IPS DF 4.7 (cell line): ENCODE results near the gene OGDH.
"Not testable (repeated sequence)": the region's sequence is repeated elsewhere in the genome, so short reads cannot be mapped to it uniquely, and the experiment has no call there.

Source experiments
- DNase-seq: peaks from one replicate; pipeline ENCODE4 v3.0.0-alpha.2; 2013; ENCODE audit warnings: low spot score; ENCODE audit errors: extremely low read depth

Gene OGDH

DNA sequence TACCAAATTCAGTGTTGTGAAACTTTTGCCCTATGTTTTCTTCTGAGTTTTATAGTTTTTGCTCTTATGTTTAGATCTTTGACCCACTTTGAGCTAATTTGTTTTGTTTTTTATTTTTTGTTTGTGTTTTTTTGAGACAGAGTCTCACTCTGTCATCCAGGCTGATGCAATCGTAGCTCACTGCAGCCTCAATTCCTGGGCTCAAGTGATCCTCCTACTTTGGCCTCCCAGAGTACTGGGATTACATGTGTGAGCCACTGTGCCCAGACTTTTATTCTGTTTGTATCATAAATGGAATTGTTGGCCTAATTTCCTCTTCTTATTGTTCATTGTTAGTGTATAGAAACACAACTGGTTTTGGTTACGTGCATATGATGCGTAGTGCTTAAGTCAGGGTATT lies 99.0 kb downstream of the OGDH start:
- no peak for DNase-seq

DNA sequence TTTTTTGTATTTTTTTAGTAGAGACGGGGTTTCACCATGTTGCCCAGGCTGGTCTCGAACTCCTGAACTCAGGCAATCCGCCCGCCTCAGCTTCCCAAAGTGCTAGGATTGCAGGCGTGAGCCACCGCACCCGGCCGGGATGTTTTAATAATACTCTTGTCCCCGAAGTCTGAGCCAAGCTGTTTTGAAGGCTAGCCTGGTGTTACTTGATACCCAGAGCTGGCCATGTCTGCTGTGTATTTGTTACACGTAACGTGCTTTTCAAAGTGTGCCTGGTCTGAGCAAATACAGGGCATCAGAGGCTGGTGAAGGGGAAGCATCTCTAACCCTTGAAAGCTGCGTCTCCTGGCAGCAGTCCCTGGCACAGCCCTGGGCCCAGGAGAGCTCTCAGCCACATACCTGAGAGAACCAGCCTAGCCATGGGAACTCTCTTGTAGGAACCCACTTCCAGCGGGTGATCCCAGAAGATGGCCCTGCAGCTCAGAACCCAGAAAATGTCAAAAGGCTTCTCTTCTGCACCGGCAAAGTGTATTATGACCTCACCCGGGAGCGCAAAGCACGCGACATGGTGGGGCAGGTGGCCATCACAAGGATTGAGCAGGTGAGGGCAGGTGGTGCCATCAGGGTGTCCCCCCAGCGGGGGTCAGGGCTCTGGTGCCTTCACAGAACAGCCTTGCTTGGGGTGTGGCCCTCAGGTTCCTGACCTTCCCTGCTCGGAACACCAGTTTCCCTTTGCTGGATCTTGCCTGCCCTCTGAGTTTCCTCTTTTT lies 100.5 kb downstream of the OGDH start:
- DNase-seq: no peak

DNA sequence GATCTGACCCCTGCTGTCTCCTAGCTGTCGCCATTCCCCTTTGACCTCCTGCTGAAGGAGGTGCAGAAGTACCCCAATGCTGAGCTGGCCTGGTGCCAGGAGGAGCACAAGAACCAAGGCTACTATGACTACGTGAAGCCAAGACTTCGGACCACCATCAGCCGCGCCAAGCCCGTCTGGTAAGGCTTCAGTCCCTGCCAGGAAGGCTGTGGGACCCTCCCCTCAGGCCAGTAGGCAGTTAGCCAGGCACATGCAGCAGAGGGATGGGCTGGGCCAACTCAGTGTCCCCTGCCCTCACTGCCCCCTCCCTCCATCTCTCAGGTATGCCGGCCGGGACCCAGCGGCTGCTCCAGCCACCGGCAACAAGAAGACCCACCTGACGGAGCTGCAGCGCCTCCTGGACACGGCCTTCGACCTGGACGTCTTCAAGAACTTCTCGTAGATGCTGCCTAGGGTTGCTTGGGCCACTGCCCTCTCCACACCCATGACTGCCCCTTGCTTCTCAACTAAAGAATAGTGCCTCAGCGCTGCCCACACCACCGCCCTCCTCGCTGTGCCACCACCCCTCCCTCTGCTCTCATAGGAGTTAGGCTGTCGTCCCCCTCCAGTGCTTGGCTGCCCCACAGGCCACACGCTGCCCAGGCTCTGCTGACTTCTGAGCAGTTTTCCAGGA lies 101.3 kb downstream of the OGDH start:
- no peak for DNase-seq

DNA sequence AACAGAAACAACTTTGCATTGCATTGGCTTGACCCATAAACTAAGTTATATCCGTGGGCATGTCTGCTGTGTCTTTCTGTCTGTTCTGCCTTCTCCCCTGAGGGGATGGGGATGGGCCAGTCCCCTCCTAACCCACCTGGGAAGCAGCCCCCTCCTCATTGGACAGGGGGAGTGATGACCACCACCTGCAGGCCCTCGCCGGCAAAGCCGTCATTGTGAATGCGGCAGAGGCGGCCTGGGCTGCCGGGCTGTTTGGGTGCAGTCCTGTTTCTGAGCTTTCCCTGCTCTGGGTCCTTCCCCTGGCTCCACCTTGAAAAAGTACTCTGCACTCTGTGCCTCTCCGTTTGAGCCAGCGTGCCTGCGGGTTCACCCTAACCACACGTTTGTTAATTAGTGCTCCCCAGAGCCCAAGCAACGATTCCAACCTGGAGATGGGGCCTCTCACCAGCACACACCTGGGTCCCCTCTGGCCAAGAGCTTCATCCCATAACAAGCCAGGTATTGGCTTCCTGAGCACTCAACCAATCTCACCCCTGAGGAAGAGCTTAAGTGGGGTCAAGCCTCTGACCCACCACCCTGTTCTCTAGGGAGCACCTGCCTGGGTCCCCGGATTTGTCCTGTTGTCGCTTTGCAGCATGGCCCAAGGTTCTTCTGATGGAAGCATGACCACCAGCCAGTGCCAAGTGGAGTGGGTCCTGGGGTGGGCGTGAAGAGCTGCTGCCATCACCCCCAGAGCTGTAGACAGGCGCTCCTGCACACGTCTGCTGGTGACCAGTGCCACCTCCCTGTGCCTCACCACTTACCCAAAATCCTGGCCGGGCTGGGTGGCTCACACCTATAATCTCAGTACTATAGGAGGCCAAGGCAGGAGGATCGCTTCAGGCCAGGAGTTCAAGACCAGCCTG lies 102.8 kb downstream of the OGDH start:
- no peak for DNase-seq

DNA sequence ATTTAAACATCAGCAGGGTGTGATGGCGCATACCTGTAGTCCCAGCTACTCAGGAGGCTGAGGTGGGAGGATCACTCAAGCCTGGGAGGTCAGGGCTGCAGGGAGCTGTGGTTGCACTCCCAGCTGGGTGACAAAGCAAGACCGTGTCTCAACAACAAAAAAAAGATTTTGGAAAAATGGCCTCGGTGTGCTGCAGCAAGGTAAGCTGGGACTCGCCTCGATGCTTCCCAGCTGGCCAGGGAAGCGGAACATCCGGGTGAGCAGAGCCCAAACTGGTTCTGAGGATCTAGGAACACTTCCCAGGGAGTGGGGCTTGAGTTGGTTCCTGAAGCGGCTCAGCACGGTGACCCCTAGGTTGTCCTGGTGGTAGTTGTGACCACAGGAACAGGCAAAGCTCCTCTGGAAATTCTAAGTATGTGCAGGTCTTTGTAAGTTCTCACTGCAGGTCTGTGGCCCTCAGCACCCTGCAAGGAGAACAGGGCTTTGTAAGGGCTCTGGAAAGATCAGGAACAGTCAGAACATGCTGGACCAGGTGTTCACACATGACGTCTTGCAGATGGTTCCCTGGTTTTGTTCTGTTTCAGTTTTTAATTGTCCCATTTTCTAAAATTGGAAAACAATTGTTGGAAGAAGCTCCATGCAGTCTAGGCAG lies 103.6 kb downstream of the OGDH start:
- DNase-seq: no peak

DNA sequence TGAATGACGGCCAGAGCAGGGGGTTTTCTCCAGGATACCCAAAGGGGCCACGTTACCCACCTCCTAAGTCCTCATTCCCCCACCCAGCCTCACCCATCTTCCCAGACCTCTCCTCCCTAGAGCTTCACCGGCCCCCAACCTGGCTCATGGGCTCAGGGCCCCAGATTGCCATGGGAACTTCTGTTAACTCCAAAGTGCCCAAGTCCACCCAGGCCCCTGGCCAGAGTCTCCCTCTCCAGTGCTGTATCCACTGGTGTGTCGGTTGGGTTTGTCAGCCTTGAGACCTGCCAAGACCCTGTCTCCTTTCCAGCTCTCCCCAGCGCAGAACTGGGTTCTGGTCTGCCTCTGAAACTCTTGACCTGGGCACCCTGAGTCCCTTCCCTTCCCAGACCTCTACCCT lies 105.1 kb downstream of the OGDH start:
- DNase-seq: no peak

DNA sequence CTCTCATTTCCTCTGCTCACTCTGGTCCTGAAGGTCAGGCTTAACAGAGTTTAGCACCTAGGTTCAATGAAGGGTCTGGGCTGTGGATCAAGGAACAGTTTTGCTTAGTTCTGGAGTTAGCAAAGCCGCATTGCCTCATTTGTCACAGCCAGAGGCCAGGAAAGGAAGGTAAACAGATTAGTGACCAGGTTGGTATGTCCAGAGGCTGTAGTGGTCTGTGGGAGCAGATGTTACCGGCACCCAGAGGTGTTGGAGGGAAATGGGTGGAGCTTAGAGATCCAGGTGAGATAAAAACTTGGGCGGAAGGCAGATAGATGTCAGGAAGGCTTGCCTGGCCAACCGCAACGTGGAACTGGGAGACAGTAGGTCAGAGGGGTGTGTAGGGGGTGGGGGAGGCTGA lies 105.6 kb downstream of the OGDH start:
- DNase-seq: no peak

DNA sequence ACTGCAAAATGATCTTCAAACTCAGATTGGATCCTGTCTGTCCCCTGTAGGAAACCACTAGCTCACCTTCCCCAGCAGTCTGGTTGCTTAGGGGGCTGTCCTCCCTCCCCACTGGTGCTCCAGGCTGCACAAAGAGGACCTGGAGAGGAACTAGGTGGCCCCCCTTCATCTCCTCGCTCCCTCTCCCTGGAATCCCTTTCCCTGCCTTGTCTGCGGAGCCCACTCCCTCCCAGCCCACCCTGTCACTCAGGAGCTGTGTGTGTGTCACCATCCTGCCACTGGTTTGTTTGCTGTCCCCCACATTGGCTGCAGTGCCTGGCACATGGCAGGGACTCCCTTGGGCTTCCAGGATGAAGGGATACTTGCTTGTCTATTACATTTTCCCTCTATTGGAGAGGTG lies 106.7 kb downstream of the OGDH start:
- no peak for DNase-seq

DNA sequence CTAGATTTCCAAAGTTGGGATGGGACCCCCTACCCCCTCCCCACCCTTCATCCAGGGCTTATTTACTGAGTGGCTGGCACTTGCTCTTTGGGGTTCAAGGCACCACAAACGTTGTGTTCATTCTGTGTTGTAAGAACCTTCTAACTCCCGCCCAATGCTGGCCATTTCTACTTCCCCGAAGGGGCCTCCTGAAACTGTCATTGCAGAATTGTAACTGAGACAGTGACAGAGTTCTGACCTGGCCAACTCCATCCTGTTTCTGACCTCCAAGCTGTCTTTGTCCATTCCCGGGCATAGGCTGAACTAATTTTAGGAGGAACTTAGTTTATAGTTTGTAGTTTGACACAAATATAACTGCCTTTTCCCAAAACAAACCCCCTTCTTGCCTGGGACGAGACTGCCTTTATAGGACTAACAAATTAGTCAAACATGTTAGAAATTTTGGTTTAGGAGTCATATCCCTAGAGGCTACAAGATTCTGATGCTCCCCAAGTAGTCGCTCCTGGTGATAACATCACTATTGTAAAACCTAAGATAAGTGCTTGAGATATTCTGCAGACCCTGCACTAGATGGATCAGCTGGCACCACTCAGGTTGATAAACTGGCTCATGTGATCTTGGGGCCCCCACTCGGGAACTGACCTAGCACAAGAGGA lies 107.4 kb downstream of the OGDH start:
- DNase-seq: no peak

DNA sequence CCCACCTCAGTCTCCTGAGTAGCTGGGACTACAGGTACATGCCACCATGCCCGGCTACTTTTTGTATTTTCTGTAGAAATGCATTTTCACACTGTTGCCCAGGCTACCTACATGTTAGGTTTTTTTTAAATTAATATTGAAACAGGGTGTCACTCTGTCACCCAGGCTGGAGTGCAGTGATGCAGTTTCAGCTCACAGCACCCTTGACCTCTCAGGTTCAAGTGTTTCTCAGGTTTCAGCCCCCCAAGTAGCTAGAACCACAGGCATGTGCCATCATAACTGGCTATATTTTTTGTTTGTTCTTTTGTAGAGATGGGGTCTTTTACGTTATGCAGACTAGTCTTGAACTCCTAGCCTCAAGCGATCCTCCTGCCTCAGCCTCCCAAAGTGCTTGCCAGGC lies 109.8 kb downstream of the OGDH start:
- no peak for DNase-seq

DNA sequence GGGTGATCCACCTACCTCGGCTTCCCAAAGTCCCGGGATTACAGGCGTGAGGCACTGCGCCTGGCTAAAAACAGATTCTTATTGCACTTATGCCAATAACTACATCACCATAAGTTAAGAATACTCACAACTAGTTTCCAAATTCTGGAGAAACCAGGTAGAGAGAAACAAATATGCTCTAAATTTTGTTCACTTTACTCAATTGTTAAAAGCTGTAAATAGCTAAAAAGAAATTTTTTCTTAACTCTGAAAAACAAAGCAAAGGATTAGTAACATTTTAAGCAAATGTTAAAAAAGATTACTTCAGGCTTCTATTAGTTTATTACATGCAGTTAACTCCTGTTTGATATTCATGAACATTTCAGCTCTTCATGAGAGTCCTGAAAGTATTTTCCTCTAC lies 113.9 kb downstream of the OGDH start:
- DNase-seq: no peak

DNA sequence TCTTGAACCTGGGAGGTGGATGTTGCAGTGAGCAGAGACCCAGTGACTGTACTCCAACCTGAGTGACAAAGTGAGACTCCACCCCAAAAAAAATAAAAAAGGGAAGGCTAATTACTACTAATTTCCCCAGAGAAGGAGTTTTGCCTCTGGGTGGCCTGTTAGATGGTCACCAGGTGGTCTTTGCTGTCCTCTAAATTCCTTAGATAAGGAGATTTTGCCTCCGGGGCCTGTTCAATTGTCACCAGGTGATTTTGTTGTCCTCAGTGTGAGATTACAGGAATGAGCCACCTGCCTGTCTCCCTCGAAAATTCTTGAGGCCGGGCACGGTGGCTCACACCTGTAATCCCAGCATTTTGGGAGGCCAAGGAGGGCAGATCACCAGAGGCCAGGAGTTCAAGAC lies 117.8 kb downstream of the OGDH start:
- DNase-seq: no peak

DNA sequence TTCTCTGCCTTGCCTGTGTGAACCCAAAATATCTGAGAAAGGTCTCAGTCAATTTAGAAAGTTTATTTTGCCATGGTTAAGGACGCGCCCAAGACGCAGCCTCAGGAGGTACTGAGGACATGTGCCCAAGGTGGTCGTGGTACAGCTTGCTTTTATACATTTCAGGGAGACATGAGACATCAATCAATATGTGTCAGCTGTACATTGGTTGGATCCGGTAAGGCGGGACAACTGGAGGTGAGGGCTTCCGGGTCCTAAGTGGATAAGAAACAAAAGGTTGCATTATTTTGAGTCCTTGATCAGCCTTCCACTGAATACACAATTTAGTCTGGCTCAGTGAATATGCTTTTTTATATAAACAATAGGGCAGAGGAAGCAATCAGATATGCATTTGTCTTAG lies 119.8 kb downstream of the OGDH start:
- DNase-seq: not testable (repeated sequence)

DNA sequence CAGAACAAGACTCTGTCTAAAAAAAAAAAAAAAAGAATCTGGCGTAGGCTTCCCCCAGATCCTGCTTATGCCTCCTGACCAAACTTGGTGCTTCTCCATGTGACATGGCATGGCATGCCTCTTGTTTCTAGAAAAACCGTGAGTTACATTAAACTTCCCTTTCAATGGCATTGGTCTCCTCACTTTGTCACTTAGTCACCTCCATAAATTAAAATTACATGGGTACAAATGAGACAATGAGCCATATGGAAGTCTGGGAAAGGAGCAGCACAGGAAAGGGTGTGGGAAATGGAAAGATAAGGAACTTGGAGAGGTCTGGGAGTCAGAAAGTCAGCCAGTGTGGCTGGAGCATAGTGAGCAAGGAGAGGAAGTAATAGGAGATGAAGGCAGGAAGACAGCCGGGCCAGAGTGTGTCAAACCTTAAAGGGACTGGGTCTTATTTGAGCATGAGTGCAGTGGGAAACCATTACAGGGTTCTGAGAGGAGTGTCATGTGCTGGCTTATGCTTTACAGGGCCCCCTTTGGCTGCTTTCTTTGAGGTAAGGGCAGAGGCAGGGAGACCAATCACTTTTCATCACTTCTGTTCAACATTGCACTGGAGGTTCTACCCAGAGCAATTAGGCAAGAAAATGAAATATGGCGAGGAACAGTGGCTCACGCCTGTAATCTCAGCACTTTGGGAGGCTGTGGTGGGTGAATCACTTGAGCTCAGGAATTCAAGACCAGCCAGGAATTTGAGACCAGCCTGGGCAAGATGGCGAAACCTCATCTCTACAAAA lies 120.9 kb downstream of the OGDH start:
- DNase-seq: no peak

DNA sequence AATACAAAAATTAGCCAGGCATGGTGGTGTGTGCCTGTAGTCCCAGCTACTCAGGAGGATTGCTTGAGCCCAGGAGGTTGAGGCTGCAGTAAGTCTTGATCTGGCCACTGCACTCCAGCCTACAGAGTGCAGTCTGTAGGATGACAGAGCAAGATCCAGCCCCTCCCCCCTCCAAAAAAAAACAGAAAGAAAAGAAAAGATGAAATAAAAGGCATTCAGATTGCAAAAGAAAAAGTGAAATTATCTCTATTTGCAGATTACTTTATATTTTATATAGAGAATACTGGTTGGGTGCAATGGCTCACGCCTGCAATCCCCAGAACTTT lies 121.5 kb downstream of the OGDH start:
- no peak for DNase-seq

DNA sequence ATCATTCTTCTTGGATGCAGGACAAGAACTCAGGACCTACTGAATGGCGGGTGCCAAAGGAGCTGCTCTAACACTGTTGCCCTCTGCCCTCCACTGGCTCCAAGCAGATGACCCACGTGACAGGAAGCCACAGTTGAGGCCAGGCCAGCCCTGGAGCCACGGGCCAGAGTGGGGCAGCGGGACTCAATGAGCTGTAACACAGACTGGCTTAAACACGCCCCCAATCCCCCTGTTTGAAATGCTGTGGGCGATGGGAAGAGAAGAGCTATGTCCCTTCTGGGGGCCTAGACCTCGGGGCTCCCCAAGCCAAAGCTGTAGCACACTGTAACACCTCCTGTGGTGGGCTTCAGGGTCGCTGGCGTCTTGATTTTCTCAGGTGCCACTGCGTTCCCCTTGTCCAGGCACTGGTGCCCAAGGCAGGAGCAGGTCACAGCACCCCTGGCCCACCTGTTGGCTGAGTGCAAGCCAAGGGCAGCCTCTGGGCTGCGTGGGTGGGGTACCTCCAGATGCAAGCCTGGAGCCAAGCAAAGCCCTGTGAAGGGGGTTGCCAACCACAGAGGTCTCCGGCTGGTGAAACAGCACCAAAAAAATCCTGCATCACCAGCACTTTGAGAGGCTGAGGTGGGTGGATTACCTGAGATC lies 123.6 kb downstream of the OGDH start:
- DNase-seq: no peak

DNA sequence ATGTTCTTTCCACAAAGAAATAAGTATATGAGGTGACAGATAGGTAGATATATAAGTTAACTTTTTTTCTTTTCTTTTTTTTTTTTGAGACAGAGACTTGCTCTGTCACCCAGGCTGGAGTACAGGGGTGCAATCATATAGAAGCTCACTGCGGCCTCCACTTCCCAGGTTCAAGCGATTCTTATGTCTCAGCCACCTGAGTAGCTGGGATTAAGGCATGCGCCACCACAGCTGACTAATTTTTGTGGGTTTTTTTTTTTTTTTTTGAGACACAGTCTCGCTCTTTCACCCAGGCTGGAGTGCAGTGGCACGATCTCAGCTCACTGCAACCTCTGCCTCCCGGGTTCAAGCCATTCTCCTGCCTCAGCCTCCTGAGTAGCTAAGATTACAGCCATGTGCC lies 126.5 kb downstream of the OGDH start:
- DNase-seq: not testable (repeated sequence)

DNA sequence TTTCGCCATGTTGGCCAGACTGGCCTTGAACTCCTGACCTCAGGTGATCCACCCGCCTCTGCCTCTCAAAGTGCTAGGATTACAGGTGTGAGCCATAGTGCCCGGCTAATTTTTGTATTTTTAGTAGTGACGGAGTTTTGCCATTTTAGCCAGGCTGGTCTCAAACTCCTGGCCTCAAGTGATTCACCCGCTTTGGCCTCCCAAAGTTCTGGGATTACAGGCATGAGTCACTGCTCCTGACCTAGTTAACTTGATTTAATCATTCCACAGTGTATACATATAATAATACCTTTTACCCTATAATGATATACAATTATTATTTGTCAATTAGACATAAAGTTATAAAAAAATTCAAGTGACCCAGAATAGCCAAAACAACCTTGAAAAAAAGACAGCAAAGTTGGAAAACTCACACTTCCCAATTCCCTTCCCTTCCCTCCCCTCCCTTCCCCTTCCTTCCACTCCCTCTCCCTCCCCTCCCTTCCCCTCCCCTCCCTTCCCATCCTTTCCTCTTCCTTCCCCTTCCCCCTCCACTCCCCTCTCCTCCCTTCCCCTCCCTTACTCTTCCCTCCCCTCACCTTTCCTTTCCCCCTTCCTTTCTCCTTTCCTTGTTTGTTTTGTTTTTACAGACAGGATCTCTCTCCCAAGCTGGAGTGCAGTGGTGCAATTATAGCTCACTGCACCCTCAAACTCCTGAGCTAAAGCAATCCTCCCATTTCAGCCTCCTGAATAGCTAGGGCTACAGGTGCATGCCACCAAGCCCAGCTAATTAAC lies 127.5 kb downstream of the OGDH start:
- no peak for DNase-seq
